IPS-NIHi11 (cell line): ENCODE measurements around the gene CALD1.

ENCODE experiments used
- DNase-seq: peaks from one replicate; pipeline ENCODE4 v3.0.0; 2012; ENCODE audit warnings: mixed read lengths, low spot score

CALD1 gene

GRCh38 chr7:134828361-134828760 is 48.9 kb downstream of the CALD1 start:
- no peak for DNase-seq

- DNase-seq, result no peak
These were observed 50.0 kb downstream of the CALD1 start for GRCh38 chr7:134829380-134829986.

GRCh38 chr7:134831862-134832261 is 52.4 kb downstream of the CALD1 start:
- DNase-seq, result no peak

- DNase-seq, result no peak
These were observed 52.9 kb downstream of the CALD1 start for GRCh38 chr7:134832367-134832766.

GRCh38 chr7:134834689-134835462 is 55.4 kb downstream of the CALD1 start:
- no peak for DNase-seq

- DNase-seq, result no peak
These were observed 56.0 kb downstream of the CALD1 start for GRCh38 chr7:134835463-134835823.

- DNase-seq, result no peak
These were observed 57.0 kb downstream of the CALD1 start for GRCh38 chr7:134836447-134836846.

GRCh38 chr7:134839298-134839697 is 59.9 kb downstream of the CALD1 start:
- DNase-seq, result no peak

GRCh38 chr7:134842062-134842461 is 62.6 kb downstream of the CALD1 start:
- DNase-seq, result no peak

GRCh38 chr7:134842886-134843430 is 63.5 kb downstream of the CALD1 start:
- DNase-seq, result no peak

- no peak for DNase-seq
These were observed 64.8 kb downstream of the CALD1 start for GRCh38 chr7:134844200-134844599.

GRCh38 chr7:134845461-134845860 is 66.0 kb downstream of the CALD1 start:
- DNase-seq, result peak; percentile 37

- DNase-seq, result no peak
These were observed 68.6 kb downstream of the CALD1 start for GRCh38 chr7:134847851-134848588.

GRCh38 chr7:134850066-134850465 is 70.6 kb downstream of the CALD1 start:
- DNase-seq, result no peak

GRCh38 chr7:134851141-134851540 is 71.7 kb downstream of the CALD1 start:
- DNase-seq, result no peak

GRCh38 chr7:134852625-134853024 is 73.2 kb downstream of the CALD1 start:
- DNase-seq, result no peak

- DNase-seq, result no peak
These were observed 75.4 kb downstream of the CALD1 start for GRCh38 chr7:134854816-134855215.

GRCh38 chr7:134855442-134855841 is 76.0 kb downstream of the CALD1 start:
- DNase-seq, result no peak

- DNase-seq, result no peak
These were observed 76.7 kb downstream of the CALD1 start for GRCh38 chr7:134856091-134856490.

GRCh38 chr7:134856691-134857090 is 77.3 kb downstream of the CALD1 start:
- DNase-seq, result no peak

GRCh38 chr7:134857958-134858357 is 78.5 kb downstream of the CALD1 start:
- DNase-seq, result no peak

GRCh38 chr7:134859783-134860182 is 80.3 kb downstream of the CALD1 start:
- no peak for DNase-seq
